ENCODE results near the gene ZSCAN25.

Gene ZSCAN25

GRCh38 chr7:99639267-99639666 lies 22.5 kb downstream of the ZSCAN25 start:
- H3K4me3 ChIP-seq (ENCODE audit: low read depth, low read length) = no peak overlapping the region
- in situ Hi-C loops (cut with HindIII; ENCODE audit: low sequenced_read_pairs) = no loop called here
- no peak for DNase-seq (ENCODE audit: low read depth)
- TF ChIP-seq CTCF (IDR thresholded peaks at IDR 0.05; ENCODE audit: low read depth, low read length, missing control alignments) = no peak

- no peak overlapping the region for H3K4me3 ChIP-seq (ENCODE audit: low read depth, low read length)
- TF ChIP-seq CTCF (IDR thresholded peaks at IDR 0.05; ENCODE audit: low read depth, low read length, missing control alignments) = no peak
- no peak for DNase-seq (ENCODE audit: low read depth)
- in situ Hi-C loops (cut with HindIII; ENCODE audit: low sequenced_read_pairs) = no loop called here
Observed at GRCh38 chr7:99642027-99642426, 25.3 kb downstream of the ZSCAN25 start.

- no peak overlapping the region for H3K4me3 ChIP-seq (ENCODE audit: low read depth, low read length)
- no peak for DNase-seq (ENCODE audit: low read depth)
- in situ Hi-C loops (cut with HindIII; ENCODE audit: low sequenced_read_pairs) = no loop called here
- no peak for TF ChIP-seq CTCF (IDR thresholded peaks at IDR 0.05; ENCODE audit: low read depth, low read length, missing control alignments)
Observed at GRCh38 chr7:99643464-99643863, 26.7 kb downstream of the ZSCAN25 start.

- in situ Hi-C loops (cut with HindIII; ENCODE audit: low sequenced_read_pairs) = no loop called here
- TF ChIP-seq CTCF (IDR thresholded peaks at IDR 0.05; ENCODE audit: low read depth, low read length, missing control alignments) = no peak
Observed at GRCh38 chr7:99644431-99644830, 27.7 kb downstream of the ZSCAN25 start.

GRCh38 chr7:99645590-99645989 lies 28.8 kb downstream of the ZSCAN25 start:
- no peak for TF ChIP-seq CTCF (IDR thresholded peaks at IDR 0.05; ENCODE audit: low read depth, low read length, missing control alignments)

More at GRCh38 chr7:99644431-99644830, 27.7 kb downstream of the ZSCAN25 start:
- no peak overlapping the region for H3K4me3 ChIP-seq (ENCODE audit: low read depth, low read length)
- DNase-seq (ENCODE audit: low read depth) = no peak

GRCh38 chr7:99648843-99649242 lies 32.1 kb downstream of the ZSCAN25 start:
- in situ Hi-C loops (cut with HindIII; ENCODE audit: low sequenced_read_pairs) = no loop called here
- no peak for DNase-seq (ENCODE audit: low read depth)
- TF ChIP-seq CTCF (IDR thresholded peaks at IDR 0.05; ENCODE audit: low read depth, low read length, missing control alignments) = no peak

More at GRCh38 chr7:99645590-99645989, 28.8 kb downstream of the ZSCAN25 start:
- H3K4me3 ChIP-seq (ENCODE audit: low read depth, low read length) = no peak overlapping the region
- in situ Hi-C loops (cut with HindIII; ENCODE audit: low sequenced_read_pairs) = no loop called here
- no peak for DNase-seq (ENCODE audit: low read depth)

GRCh38 chr7:99651290-99651689 lies 34.5 kb downstream of the ZSCAN25 start:
- TF ChIP-seq CTCF (IDR thresholded peaks at IDR 0.05; ENCODE audit: low read depth, low read length, missing control alignments) = no peak
- H3K4me3 ChIP-seq (ENCODE audit: low read depth, low read length) = no peak overlapping the region
- no peak for DNase-seq (ENCODE audit: low read depth)
- in situ Hi-C loops (cut with HindIII; ENCODE audit: low sequenced_read_pairs) = no loop called here

More at GRCh38 chr7:99648843-99649242, 32.1 kb downstream of the ZSCAN25 start:
- no peak overlapping the region for H3K4me3 ChIP-seq (ENCODE audit: low read depth, low read length)

All from astrocyte of the cerebellum (primary cell).